ENCODE results near the gene IGIP.
"Not testable (repeated sequence)": the region's sequence is repeated elsewhere in the genome, so short reads cannot be mapped to it uniquely, and the experiment has no call there.

The IGIP gene

DNA sequence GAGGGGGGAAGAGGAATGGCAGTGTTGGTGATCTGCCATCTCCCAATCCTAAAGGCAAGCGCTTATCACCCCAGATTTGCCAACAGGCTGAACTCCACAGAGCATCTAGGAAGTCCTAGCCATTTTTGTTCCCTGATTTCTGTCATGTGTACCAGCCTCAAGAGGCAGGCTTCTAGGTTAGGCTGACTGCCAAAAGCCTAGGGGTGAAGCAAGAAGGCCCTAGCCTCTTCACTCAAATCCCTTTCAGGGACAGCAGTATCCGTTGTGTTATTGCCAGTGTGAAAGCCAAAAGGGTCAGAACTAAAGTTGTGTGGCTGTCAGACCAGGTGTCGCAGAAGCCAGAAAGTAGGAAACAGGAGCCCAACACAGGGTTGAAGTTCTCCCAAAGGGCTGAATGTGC, 14.7 kb downstream of the IGIP start:
- in situ Hi-C loops (cut with MboI; ENCODE audit: low sequenced_read_pairs) = no loop called here

DNA sequence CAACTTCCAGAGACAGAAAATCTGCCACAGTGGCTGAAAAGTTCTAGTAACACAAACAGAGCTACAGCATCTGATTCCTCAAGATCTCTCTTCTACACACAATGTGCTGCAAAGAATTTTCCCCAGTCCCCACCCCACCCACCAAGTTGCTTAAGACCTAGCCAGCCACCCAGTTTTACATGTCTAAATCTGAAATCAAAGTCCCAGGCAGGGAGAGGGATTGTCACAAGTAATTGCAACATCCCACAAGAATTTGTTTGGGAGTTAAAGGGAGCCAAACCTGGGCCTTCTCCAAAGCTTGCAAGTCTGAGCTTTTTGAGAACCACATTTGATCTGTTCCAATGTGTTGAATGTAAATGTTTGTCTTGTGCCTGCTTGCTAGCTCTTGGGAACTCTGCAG, 15.5 kb downstream of the IGIP start:
- in situ Hi-C loops (cut with MboI; ENCODE audit: low sequenced_read_pairs) = no loop called here

DNA sequence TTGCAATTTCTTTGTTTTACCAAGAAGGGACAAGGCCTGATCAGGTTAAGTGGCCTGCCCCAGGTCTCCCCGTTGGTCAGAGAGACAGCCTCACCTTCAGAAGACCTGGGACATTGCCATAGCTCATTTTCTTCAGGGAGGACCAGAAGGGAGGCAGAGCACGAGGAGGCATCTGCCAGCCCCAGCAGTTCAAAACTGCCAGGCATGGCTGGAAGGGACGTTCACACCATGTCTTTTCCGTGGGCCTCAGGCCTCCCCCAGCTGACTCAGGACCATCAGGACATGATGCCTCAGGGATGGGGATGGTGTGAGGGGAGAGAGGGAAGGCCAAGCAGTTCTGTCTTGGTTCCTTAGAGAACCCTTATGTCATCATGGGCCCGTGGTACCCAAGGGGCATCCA, 16.5 kb downstream of the IGIP start:
- in situ Hi-C loops (cut with MboI; ENCODE audit: low sequenced_read_pairs) = no loop called here

DNA sequence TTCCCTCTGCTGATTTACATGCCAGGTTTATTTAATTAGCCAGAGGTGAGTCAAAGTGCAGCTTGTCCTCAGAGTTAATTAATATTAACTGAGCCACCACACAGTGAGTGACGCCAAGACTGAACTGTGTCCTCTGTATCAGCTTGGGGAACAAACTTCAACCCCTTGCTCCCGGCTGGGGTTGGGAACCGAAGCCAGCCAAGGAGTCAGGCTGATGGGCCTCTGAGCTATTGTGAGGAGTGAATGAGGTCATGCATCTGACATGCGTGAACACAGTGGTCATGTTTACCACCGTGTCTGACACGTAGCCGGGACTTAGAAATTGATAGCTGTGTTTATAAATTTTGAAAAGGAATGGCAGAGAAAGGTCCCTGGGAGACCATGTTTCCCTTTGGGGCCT, 17.1 kb downstream of the IGIP start:
- in situ Hi-C loops (cut with MboI; ENCODE audit: low sequenced_read_pairs) = no loop called here

DNA sequence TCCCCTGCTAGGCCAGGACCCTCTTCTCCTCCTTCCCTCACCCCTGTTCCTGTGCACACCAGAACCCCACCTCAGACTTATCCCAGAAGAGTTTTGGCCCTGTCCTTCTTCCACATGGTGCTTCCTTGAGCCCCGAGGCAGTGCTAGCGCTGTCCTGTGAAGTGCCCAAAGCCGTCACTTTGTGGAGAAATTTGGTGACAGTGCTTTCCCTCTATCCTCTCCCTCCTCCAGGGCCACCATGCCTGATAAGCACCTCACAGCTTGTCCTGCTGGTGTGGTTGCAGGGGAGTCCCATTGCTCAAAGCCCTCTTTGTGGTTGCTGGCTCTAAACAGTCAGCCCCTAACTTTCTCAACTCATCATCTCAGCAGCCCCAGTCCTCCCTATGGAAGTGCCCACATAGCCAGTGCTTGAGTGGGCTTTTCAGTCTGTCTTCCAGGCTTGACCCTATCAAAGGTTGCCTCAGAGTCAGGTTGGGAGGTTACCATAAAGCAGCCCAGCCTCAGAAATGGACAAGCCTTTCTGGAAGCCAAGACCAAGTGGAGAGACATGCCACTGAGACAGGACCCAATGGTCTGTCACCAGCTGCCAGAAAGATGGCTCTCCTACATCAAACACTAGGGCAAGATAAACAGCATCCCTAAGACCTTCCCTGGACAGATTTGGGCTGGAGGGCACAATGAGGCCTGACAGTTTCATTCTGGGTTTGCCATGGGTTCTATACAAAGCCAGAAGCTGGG, 18.0 kb downstream of the IGIP start:
- in situ Hi-C loops (cut with MboI; ENCODE audit: low sequenced_read_pairs) = no loop called here

DNA sequence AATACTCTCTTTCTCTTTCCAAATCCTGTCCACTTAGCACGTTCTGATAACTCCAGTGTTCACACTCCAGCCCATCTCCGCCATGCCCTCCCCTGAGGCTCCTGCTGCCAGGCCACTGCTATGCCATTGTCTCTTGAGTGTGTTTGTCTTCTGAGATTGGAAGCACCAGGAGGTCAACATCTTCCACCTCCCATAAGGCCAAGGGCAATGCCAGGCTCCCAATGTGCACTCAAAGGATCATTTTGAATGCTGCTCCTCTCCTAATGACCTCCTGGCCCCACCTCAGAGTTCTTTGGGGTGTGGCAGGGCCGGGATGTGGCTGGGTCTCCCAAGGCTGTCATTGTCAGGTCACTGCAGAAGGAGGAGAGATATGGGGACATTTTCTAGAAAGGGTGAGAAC, 19.5 kb downstream of the IGIP start:
- in situ Hi-C loops (cut with MboI; ENCODE audit: low sequenced_read_pairs) = no loop called here

DNA sequence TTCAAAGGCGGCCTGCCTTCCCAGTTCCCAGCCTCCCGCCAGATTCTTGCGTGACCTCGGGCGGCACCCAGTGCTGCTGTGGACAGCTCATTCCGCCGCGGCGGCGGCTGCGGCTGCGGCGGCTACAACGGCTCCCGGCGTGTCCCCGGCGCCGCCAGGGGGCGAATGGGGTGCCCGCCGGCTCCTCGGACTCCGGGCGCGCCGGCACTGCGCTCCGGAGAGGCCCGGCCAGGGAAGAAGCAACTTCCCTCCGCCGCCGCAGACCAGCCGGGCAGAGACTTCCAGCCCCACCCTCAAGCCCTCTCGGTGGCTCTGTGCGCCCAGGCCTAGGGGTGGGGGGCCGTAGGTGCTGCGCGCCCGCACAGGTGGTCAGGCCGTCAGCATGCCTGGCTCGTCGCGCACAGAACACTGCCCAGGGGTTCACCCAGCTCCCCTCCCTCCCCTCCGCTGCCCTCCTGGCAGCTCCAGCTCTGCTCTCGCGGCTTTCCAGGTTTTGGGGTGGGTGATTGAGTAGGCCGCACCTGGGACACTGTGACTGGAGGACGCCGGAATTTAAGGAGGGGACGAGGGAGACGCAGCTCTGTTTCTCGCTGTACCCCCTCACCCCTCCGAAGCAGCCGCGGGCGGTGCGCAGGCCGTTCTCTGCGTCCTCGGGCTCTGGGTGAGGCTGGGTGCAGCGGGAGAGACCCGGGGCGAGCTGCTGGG, 20.2 kb downstream of the IGIP start:
- in situ Hi-C loops (cut with MboI; ENCODE audit: low sequenced_read_pairs) = no loop called here

DNA sequence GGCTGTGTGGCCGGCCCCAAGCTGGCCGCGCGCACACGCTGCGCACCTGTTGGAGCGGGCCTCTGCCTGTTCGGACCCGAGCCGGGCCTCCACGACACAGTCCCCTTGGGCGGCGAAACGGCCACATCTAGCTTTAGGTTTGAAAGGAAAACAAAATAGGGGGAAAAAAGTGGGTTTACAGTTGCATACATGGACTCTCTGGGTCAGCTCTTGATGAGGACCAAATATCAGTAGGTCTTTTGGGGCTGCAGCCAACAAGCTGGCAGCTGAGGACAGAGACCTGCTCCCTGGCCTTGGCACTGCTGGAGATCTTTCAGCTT, 20.7 kb downstream of the IGIP start:
- in situ Hi-C loops (cut with MboI; ENCODE audit: low sequenced_read_pairs) = no loop called here

DNA sequence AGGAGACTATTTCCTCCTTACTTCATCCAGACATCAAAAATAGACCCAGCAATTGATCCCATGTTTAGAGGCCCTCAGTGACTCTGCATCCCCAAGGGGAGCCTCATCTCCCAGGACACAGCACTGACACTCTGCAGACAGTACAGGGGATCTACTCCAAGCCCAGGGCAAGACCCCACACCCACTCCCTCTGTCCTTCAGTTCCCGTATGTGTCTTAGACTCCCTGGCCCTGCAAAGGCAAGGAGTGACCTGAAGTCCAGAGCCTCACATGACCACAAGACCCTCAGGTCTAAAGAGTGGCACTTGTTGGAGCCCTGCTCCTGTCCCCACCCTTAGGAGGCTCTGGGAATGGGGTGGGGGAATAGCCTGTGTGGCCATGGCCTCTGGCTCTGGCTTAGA, 21.7 kb downstream of the IGIP start:
- in situ Hi-C loops (cut with MboI; ENCODE audit: low sequenced_read_pairs) = no loop called here

DNA sequence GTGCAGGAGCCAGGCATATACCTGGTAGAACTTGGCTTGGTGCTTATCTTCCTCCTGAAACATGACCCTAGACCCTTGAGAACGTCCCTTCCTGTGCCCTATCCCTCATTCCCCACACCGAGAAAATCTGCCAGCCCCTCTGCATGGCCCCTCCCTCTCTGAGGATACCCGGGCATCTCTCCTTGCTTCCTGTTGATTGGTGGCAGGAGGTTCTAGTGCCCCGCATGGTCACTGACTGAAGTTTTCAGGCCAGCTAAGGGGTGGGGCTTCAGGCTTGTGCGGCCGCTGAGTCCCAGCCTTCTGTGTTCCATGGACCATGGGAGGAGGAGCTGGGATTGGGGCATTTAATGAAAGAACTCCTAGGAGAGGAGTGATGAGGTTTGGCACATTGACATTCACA, 22.8 kb downstream of the IGIP start:
- in situ Hi-C loops (cut with MboI; ENCODE audit: low sequenced_read_pairs) = no loop called here

DNA sequence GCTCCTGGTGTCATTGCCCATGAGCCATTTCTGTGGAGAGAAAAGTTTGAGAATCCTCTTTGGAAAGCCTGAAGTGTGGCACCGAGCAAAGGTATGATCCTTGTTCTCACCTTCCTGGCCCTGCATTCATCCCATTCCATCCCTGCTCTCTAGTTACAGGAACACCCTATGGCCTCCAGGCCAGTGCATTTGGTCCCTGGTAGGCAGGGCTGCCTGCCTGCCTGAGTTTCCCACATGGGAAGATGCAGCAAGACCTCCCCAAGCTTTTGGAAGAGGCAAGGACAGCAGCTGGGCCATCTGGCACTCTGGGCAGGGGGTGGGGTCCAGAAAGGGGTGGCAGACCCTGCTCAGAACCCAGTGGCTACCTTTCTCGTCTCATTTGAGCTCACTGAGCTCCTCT, 24.5 kb downstream of the IGIP start:
- in situ Hi-C loops (cut with MboI; ENCODE audit: low sequenced_read_pairs) = no loop called here

DNA sequence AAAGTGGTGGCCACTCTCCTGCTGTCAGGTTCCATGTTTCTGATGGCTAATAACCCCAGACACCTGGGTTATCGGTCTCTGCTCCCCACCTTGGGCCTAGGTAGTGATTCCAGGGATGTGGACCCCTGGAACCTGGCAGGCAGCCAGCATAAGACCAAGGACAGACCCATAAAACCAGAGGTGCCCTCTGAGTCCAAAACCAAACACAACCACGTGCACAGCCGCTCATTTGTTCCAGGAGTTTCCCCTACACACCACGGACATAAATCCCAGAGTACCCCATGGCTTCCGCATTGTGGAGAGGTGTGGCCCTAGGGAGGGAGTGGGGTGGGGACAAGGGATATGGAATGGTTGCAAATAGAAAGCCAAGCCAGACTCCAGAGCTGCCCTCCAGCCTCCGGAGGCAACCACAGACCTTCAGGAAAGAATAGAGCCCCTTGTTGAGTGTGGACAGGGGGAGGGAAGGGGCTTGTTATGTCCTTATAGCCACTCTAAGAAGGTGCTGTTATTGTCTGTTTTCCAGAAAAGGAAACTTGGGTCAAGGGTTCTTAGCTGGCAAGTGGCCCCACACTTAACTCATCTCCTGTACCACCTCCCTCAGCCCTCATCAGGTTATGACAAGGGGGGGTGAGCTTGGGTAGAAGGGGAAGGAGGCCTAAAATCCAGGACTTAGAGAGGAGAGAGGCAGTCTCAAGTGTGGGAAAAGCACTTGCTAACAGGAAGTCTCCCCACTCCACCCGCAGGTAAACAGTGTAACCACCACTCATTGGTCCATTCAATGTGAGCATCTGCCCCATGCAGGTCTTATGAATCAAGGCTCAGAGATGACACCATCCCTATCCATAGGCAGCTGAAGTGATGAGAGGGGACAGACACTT, 25.6 kb downstream of the IGIP start:
- in situ Hi-C loops (cut with MboI; ENCODE audit: low sequenced_read_pairs) = no loop called here

DNA sequence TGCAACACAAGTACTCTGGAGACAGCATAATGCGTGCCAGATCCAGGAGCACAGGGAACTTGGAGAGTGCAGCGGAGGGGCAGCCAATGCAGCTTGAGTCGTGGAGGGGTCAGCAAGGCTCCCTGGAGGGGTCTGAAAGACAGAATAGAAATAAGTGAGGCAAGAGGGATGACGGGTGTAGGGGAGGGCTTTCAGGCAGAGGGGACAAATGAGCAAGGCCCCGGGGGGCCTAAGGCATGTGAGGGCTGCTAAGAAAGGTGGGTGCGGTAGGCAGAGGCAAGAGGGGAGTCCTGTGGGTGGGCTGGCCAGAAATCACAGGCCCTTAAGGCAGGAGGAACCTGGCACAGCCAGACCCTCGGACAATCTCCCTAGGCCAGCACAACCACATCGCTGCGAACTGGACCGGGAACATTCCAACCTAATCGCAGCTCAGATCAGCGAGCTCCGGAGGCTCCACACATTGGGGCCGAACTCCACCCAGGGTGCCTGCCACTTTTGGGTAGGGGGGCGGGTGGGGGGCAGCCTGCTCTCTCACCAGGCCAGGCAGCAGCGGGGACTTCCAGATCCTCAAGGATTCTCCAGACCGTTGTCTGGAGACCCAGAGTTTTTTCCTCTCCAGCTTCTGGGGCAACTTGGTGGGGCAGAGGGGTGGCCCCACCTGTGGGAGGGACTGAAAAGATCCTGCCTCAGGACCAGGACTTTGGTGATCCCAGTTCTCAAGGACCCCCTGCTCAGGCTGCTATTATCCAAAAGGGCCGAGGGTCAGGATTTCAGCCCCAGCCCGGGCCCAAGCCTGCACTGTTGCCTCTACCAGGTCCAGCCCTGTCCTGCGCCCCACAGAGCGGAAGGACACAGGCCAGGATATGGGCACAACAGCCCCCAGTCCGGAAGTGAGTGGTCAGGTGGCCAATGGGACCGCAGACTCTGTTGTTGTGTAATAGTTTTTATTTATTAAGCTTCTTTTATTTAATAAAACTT, 26.6 kb downstream of the IGIP start:
- in situ Hi-C loops (cut with MboI; ENCODE audit: low sequenced_read_pairs) = no loop called here

DNA sequence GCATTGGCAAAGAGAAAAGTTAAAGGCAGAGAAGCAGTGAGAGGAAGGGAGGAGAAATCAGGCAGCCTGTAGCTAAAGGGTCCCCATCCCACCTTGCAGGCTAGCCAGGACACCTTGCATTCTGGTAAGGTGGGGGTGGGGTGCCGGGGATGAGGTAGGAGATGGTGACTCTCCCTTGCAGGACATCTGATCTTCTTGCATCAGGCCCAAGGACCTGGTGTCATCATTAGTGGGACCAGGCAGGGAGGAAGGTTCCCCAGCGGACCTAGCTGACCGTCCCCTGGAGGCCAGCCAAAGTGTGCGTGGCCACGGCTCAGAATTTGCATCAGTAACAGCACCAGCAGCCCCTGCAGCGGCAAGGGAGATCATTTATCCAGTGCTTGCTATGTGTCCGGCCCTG, 27.5 kb downstream of the IGIP start:
- in situ Hi-C loops (cut with MboI; ENCODE audit: low sequenced_read_pairs) = no loop called here

DNA sequence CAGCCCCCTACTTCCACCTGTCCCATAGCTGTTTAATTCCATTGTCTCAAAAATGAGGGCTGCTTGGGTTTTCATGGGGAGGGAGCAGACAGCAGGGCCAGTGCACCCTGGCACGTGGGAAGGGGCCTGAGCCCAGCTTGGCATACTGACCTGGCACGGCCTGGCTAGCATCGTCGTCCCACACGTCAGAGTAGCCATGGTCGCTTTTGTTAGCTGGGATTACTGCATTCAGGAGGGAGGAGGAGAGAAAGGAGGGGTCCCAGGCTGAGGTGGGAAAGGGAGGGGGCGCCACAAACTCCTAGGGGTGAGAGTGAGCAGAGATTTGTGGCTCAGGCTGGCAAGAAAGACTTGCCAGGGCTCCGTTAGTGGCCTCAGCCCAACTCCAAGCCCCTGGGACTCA, 28.2 kb downstream of the IGIP start:
- in situ Hi-C loops (cut with MboI; ENCODE audit: low sequenced_read_pairs) = no loop called here

DNA sequence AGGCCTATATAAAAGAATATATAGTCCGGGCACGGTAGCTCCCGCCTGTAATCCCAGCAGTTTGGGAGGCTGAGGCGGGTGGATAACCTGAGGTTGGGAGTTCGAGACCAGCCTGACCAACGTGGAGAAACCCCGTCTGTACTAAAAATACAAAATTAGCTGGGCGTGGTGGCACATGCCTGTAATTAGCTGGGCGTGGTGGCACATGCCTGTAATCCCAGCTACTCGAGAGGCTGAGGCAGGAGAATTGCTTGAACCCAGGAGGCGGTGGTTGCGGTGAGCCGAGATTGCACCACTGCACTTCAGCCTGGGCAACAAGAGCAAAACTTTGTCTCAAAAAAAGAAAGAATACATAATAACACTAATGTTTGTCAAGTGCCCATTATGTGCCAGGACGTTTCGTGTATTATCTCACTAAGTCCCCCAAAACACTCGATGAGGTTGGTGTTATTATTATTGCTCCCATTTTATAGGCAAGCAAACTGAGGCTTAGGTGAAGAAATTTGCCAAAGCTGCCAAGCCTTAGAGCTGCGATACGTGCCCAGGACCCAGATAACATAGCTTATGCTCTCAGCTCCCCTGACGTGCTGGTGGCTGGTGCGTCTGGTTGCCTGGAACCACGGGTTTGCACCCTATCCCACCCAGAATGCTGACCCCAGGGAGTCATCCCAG, 29.1 kb downstream of the IGIP start:
- in situ Hi-C loops (cut with MboI; ENCODE audit: low sequenced_read_pairs) = not testable (repeated sequence)

DNA sequence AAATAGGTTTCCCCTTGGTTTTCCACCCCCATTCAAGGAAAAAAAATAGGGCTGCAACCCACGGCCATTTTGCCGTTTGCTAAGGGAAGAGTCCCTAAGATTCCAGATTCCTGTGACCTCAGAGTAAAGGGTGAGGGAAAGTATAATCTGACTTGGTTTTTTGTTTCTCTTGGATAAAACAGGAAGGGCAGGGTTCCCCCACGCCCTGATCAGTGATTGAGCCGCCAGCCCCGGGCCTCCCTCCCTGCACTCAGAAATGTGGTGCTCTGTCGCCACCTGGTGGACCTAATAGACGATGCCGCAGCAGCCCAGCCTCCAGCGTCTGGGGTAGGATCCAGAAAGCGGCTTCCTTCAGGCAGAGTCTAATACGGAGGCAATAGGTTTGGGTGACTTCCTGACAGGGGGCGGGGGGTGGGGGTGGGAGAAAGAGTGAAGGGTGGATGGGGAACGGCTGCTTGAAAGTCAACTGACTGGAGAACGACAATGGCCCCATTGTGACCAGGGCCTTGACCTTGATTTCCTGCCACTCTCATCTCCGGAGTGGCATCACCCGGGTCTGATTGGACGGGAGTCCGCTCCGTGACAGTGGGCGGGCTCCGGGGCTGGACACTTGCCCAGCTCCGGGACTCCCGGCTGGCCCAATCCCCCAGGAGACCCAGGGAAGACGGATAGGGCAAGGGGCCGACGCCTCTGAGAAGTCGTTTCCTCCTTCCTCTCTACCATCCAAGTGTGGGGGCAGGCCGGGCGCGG, 31.5 kb downstream of the IGIP start:
- in situ Hi-C loops (cut with MboI; ENCODE audit: low sequenced_read_pairs) = no loop called here

DNA sequence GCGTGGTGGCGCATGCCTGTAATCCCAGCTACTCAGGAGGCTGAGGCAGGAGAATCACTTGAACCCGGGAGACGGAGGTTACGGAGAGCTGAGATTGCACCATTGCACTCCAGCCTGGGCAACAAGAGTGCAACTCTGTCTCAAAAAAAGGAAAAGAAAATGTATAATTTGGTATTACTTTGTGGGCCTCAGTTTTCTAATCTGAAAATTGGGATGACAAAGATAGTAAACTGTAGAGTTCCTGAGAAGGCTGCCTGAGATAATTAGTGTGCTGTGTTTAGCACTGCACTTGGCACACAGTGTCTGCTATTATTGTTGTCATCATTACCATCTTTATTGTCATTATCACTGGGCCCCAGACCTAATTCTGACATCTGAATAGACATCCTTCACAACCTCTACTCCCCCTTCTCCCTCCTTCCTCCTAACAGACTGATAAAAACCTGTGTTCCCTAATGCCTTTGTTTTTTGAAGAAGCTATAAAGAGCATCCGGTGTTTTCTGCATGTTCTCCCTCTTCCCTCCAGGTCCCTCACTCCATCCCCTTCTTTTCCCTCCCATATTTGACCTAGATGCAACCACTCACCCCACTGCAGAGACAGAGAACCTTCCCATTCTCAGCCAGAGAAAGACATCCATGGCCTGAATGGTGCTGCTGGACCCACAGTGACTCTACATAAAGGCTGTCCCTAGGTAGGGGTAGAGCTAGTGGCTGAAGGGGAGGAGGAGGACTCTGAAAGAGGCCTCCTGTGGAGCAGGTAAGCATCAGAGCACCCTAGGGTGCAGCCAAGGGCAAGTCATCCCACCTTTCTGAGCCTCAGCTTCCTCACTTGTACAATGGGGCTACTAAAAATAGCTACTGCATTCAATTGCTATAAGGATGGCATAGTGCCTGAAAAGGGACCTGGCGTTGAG, 33.5 kb downstream of the IGIP start:
- in situ Hi-C loops (cut with MboI; ENCODE audit: low sequenced_read_pairs) = no loop called here
